Measurements from ENCODE around the gene TEDDM1.
"Not testable (repeated sequence)": the region's sequence is repeated elsewhere in the genome, so short reads cannot be mapped to it uniquely, and the experiment has no call there.

Gene TEDDM1

DNA sequence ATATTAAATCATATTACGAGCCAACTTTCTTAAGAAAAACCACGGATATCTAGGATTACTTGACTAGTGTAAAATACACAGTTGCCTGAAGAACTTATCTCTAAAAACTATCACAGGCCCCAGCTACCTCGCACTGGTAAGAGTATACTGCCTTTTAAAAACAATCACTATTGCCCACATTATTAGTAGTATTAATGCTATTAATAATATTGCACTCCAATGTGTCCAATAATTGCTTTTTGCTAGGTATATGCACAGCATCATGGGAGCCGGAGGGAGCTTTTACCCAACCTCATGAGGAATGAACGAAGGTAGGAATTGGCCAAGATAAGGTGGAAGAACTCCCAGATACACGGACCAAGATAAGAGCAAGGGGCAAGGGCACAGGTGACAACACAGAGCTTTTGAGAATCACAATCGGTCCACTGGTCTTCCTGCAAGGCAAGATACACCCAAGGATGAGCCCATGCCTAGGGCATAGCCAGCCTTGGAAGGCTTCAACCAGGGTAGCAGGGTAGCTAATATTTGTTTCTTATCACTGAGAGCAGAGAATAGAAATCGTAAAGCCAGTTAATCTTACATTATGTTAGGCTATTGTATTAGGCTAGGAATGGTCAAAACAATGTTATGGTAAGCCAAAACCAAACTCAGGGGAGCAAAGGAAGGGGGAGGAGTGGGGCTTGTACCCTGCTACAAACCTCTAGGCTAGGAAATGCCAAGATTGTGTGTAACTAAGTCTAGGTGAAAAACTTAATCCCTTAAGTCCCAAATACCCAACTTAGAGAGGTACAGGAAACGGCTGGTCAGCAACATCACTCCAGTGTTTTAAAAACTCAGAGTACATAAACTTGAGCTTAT, 18.3 kb downstream of the TEDDM1 start:
- TF ChIP-seq CTCF (conservative IDR thresholded peaks at IDR 0.05; ENCODE audit: low read depth, low read length), result no peak
- peak; percentile 28 for DNase-seq (ENCODE audit: low read depth)
- no peak overlapping the region for H3K4me3 ChIP-seq (ENCODE audit: low read length)

- no peak for DNase-seq (ENCODE audit: low read depth)
- no peak for TF ChIP-seq CTCF (conservative IDR thresholded peaks at IDR 0.05; ENCODE audit: low read depth, low read length)
- no peak overlapping the region for H3K4me3 ChIP-seq (ENCODE audit: low read length)
Observed at GRCh38 chr1:182380199-182380598, 20.3 kb downstream of the TEDDM1 start.

GRCh38 chr1:182379781-182380180, 20.7 kb downstream of the TEDDM1 start:
- not testable (repeated sequence) for H3K4me3 ChIP-seq (ENCODE audit: low read length); DNase-seq (ENCODE audit: low read depth)

- no peak for TF ChIP-seq CTCF (conservative IDR thresholded peaks at IDR 0.05; ENCODE audit: low read depth, low read length)
- no peak overlapping the region for H3K4me3 ChIP-seq (ENCODE audit: low read length)
- DNase-seq (ENCODE audit: low read depth), result no peak
Observed at GRCh38 chr1:182376936-182377574, 23.4 kb downstream of the TEDDM1 start.

- no peak for TF ChIP-seq CTCF (conservative IDR thresholded peaks at IDR 0.05; ENCODE audit: low read depth, low read length)
- DNase-seq (ENCODE audit: low read depth), result no peak
- no peak overlapping the region for H3K4me3 ChIP-seq (ENCODE audit: low read length)
Observed at GRCh38 chr1:182374101-182374834, 26.2 kb downstream of the TEDDM1 start.

DNA sequence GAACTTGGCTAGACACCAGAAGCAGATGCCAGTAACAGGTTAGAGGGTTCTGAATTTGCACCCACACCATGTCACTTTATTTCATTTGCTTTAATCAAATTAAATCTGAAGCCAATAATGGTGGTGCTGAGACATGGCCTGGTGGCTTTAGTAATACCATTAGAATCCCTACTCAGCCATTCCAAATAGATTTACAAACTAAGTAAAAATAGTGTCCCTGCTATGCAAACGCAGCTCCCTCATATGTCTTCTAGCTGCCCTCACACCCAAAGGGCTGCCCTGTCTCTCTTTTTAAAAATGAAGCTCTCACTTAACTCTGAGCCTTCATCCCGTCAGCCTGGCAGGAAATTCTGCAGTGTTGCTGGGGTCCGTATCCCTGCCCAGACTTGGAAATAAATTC, 29.9 kb downstream of the TEDDM1 start:
- no peak for TF ChIP-seq CTCF (conservative IDR thresholded peaks at IDR 0.05; ENCODE audit: low read depth, low read length)
- no peak overlapping the region for H3K4me3 ChIP-seq (ENCODE audit: low read length)
- no peak for DNase-seq (ENCODE audit: low read depth)

DNA sequence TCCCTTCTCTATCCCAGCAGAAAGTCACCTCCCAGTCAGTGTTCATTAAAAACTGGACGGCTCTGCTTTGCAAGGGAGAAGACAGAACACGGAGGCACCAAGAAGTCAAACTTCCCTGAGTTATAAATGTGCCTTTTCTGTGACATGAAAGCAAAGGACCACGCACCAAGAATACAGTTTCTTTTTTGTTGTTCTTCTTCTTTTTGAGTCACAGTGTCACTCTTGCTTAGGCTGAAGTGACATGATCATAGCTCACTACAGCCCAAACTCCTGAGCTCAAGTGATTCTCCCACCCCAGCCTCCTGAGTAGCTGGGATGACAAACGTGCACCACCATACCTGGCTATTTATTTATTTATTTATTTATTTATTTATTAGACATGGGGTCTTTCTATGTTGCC, 31.6 kb downstream of the TEDDM1 start:
- H3K4me3 ChIP-seq (ENCODE audit: low read length), result no peak overlapping the region
- TF ChIP-seq CTCF (conservative IDR thresholded peaks at IDR 0.05; ENCODE audit: low read depth, low read length), result no peak
- no peak for DNase-seq (ENCODE audit: low read depth)
